SU-DHL-6 (cell line): ENCODE results near the gene CD207.

Experiments
- CTCF ChIP-seq: fragments of 200-600 bp; sonication (generic); IDR thresholded peaks from one replicate; pipeline ENCODE4 v1.5.1; 2017; ENCODE audit warnings: antibody characterized with exemption, mild to moderate bottlenecking, low read length, moderate library complexity; ENCODE audit not compliant: insufficient read depth, poor library complexity, severe bottlenecking
- EZH2phosphoT487 ChIP-seq: fragments of 200-600 bp; sonication (generic), shearing (Covaris generic); conservative IDR thresholded peaks from 2 replicates; pipeline ENCODE4 v1.6.1; 2018; ENCODE audit warnings: mild to moderate bottlenecking, antibody characterized with exemption, low read length, moderate library complexity, mixed read lengths

DNA sequence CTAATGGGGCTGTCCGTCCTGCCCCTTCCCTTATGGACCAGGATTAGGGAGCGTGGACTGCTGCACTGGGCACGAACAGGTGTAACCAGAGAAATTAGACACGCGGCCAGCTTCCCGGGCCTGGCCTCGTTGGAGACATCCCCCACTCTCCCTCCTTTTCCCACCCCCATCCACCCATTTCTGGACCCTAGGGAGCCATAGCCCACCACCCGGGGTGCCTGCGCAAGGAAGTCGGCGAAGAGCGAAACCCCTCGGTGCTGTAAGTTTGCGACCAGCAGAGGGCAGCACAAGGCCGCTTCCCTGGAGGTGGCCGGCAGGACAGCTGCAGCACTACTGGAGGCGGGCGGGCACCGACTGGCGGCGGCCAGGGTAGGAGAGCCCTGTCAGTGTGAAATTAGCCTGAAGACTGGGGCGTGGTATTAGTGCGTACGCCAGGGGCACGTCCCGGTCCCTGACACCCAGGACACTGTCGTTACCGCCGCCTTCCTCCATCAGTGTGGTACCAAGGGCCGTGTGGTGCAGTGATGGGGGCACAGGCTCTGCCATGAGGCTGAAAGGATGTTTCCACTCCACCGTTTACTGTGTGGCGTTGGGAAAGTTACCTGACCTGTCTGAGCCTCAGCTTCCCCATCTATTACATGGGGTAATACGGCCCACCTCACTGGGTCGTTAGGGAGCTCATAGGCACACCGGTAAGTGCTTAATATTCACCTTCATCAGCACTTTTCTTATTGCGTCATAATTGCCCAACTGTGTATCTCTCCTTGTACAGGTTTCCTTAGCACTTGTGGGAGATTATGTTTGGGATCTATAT is 36.0 kb upstream of the CD207 start:
- TF ChIP-seq CTCF = peak; percentile 85
- TF ChIP-seq EZH2phosphoT487 = no peak
